Measurements from ENCODE around the gene ARFGAP2.

- TF ChIP-seq RCOR1 (IDR thresholded peaks at IDR 0.05; ENCODE audit: low read length) (no peak), CTCF (IDR thresholded peaks at IDR 0.05) (no peak), NRF1 (IDR thresholded peaks at IDR 0.05; ENCODE audit: low read depth, low read length) (no peak), NFIC (IDR thresholded peaks at IDR 0.05; ENCODE audit: borderline replicate concordance) (no peak), GABPA (IDR thresholded peaks at IDR 0.05; ENCODE audit: low read depth) (no peak), TEAD4 (IDR thresholded peaks at IDR 0.05; ENCODE audit: borderline replicate concordance, insufficient read depth) (no peak), TAF1 (IDR thresholded peaks at IDR 0.05; ENCODE audit: borderline replicate concordance, low read depth, low read length) (no peak), RAD21 (IDR thresholded peaks at IDR 0.05; ENCODE audit: low read length) (no peak), USF2 (IDR thresholded peaks at IDR 0.05; ENCODE audit: borderline replicate concordance, low read depth, low read length) (no peak), EP300 (IDR thresholded peaks at IDR 0.05; ENCODE audit: borderline replicate concordance in 1 of 2, low read depth in 1 of 2, low read length in 1 of 2) (no peak), TCF12 (IDR thresholded peaks at IDR 0.05) (no peak), POLR2AphosphoS5 (IDR thresholded peaks at IDR 0.05; ENCODE audit: low read depth, low read length) (no peak)
These were observed 3.5 kb upstream of the ARFGAP2 start for GRCh38 chr11:47180006-47180787.

All from SK-N-SH (cell line).